AG04450 (cell line): Measurements from ENCODE around the gene CYP24A1. TPM values are rescaled to one million over a fixed set of nuclear protein-coding genes. Genes with fewer than 3 reads are reported as not detected.
A peak's percentile ranks its signal among the peaks of the same experiment; 100 is the strongest.

Experiments used
- CTCF ChIA-PET: fragments of 300-600, 350-600 bp; formaldehyde crosslinking; extraction: SDS; loops from one replicate; lab custom pipeline; 2022; ENCODE audit warnings: antibody characterized with exemption, inconsistent platforms; lab: Charles Lee
- POLR2A ChIA-PET: fragments of 350-600 bp; formaldehyde crosslinking; extraction: SDS; loops from one replicate; lab custom pipeline; 2021; ENCODE audit warnings: antibody characterized with exemption, inconsistent platforms; lab: Yijun Ruan, JAX
- DNase-seq: peaks from one replicate; pipeline ENCODE4 v3.0.0-alpha.2; 2011; ENCODE audit warnings: low read depth, low spot score
- H3K27ac ChIP-seq: one replicate; pipeline ENCODE4 v1.5.1; 2012; ENCODE audit warnings: low read depth, low read length, control low read depth
- H3K27me3 ChIP-seq: one replicate; pipeline ENCODE4 v1.6.0; 2012; ENCODE audit warnings: low read length; ENCODE audit not compliant: control insufficient read depth, insufficient read depth
- H3K4me3 ChIP-seq: 2 replicates; pipeline ENCODE4 v1.5.1; 2011; ENCODE audit warnings: mild to moderate bottlenecking, low read depth, low read length, control low read depth
- H3K9me3 ChIP-seq: 2 replicates; pipeline ENCODE4 v1.5.1; 2012; ENCODE audit warnings: low read length; ENCODE audit not compliant: control insufficient read depth, insufficient read depth
- polyA plus RNA-seq: library from polyadenylated mRNA; depleted of rRNA; stranded (reverse); fragments of >200 nt; gene quantifications from 2 replicates; pipeline ENCODE4 v1.2.3, GENCODE V29; 2011
- TF ChIP-seq, protein P1 (sequence below): IDR thresholded peaks from 2 replicates; pipeline ENCODE4 v1.5.1; 2011; ENCODE audit warnings: low read depth, low read length, control low read depth, inconsistent platforms

The CYP24A1 gene
- polyA plus RNA-seq, 1 experiment = 2.1 TPM

DNA sequence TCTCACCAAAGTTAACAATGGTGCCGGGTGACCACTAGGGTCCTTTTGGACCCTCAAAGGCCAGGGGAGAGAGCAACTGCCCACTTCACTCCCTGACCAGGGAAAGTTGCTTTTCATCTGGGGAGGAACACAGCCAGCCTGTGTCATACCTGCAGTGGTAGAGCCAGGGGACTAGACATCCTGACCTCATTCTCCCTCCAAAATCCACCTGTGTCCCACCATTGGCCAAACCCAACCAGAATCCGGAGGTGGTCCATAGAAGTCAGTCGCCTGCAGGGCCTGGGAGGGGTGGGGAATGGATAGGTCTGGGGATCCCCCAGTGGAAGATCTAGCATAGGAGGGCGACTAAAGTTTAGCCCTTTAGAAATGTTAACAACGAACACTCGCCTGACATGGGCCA, 46.9 kb upstream of the CYP24A1 start:
- Histone ChIP-seq H3K27me3 (no peaks in the 10 kb centered on the region), H3K27ac (no peak overlapping the region), H3K9me3 (no peaks in the 10 kb centered on the region), H3K4me3 (no peak overlapping the region)
- CTCF ChIA-PET = interaction anchor here (0.6 to 8.3 kb wide), 9 partner anchors 31 to 429 kb away, joined by 3 to 126 read pairs (median 5); no protein-coding TSS in a partner anchor
- no peak for DNase-seq
- TF ChIP-seq, protein P1, sequence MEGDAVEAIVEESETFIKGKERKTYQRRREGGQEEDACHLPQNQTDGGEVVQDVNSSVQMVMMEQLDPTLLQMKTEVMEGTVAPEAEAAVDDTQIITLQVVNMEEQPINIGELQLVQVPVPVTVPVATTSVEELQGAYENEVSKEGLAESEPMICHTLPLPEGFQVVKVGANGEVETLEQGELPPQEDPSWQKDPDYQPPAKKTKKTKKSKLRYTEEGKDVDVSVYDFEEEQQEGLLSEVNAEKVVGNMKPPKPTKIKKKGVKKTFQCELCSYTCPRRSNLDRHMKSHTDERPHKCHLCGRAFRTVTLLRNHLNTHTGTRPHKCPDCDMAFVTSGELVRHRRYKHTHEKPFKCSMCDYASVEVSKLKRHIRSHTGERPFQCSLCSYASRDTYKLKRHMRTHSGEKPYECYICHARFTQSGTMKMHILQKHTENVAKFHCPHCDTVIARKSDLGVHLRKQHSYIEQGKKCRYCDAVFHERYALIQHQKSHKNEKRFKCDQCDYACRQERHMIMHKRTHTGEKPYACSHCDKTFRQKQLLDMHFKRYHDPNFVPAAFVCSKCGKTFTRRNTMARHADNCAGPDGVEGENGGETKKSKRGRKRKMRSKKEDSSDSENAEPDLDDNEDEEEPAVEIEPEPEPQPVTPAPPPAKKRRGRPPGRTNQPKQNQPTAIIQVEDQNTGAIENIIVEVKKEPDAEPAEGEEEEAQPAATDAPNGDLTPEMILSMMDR = no peak
- POLR2A ChIA-PET = no interaction called here

DNA sequence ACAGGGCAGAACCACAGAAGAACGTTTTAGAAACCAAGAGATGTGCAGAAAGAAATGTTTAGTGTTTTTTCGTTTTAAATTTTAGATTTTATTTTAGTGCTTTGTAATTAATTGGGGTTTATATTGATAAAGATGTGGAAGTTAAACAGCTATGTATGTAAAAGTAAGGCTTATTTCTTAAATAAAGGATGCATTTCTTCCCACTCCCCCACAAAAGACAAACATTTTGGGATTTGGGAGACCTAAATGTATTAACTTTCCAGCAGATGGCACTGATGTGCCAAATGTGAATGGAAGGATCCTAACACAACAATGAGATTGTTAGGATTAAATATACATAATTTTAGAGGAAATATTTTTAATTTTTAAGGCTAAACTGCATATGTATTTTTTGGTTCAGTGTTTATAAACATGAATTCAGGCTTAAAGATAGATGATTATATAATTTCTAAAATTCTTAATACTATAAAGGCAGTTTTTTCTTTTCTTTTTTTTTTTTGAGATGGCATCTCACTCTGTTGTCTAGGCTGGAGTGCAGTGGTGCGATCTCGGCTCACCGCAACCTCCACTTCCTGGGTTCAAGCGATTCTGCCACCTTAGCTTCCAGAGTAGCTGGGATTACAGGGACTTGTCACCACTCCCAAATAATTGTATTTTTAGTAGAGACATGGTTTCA, 46.1 kb upstream of the CYP24A1 start:
- no peaks in the 10 kb centered on the region for H3K27me3 ChIP-seq
- no peak overlapping the region for H3K27ac ChIP-seq
- TF ChIP-seq, protein P1 = peak; percentile 69
- ChIA-PET POLR2A (no interaction called here), CTCF (interaction anchor here (0.5 to 8.3 kb wide), 38 partner anchors 8 to 691 kb away, joined by 3 to 126 read pairs (median 4); partner anchors contain the start of gene PFDN4)
- H3K4me3 ChIP-seq = no peak overlapping the region
- DNase-seq = no peak
- no peaks in the 10 kb centered on the region for H3K9me3 ChIP-seq

- ChIA-PET POLR2A (no interaction called here), CTCF (interaction anchor here (1.4 to 8.3 kb wide), 7 partner anchors 9 to 431 kb away, joined by 4 to 126 read pairs (median 6); partner anchors contain the start of gene PFDN4)
- Histone ChIP-seq H3K27ac (no peak overlapping the region), H3K27me3 (no peaks in the 10 kb centered on the region), H3K4me3 (no peak overlapping the region), H3K9me3 (no peaks in the 10 kb centered on the region)
- DNase-seq = no peak
- TF ChIP-seq, protein P1 = no peak
Observed at GRCh38 chr20:54218470-54218869, 44.7 kb upstream of the CYP24A1 start.

- no peak overlapping the region for H3K4me3 ChIP-seq
- H3K27me3 ChIP-seq = no peaks in the 10 kb centered on the region
- ChIA-PET CTCF (interaction anchor here (3.6 to 8.3 kb wide), 3 partner anchors 8 to 432 kb away, joined by 41 to 126 read pairs (median 41); partner anchors contain the start of gene PFDN4), POLR2A (no interaction called here)
- TF ChIP-seq, protein P1 = no peak
- DNase-seq = no peak
- no peak overlapping the region for H3K27ac ChIP-seq
- no peaks in the 10 kb centered on the region for H3K9me3 ChIP-seq
Observed at GRCh38 chr20:54217762-54218161, 44.0 kb upstream of the CYP24A1 start.
